H1 (cell line): ENCODE data around the gene MTARC2. TPM values are rescaled to one million over a fixed set of nuclear protein-coding genes. Genes with fewer than 3 reads are reported as not detected.

Source experiments
- CTCF ChIA-PET: fragments of 300-600 bp; sonication (Branson Sonifier 250); formaldehyde crosslinking; loops from one replicate; lab custom pipeline; 2021; ENCODE audit not compliant: partially characterized antibody; lab: Charles Lee
- POLR2A ChIA-PET: fragments of 300-600 bp; sonication (Branson Sonifier 250); formaldehyde crosslinking; loops from one replicate; lab custom pipeline; 2021; ENCODE audit warnings: inconsistent platforms; ENCODE audit not compliant: partially characterized antibody; lab: Charles Lee
- DNase-seq, 2 experiments: peaks; one replicate each; pipeline versions ENCODE4 v3.0.0 to v3.0.0-alpha.2; 2010 to 2022; ENCODE audit warnings: low spot score in 2 of 2, low read depth in 1 of 2, mixed read lengths in 1 of 2
- FAIRE-seq: peaks from 2 replicates; lab custom pipeline; 2011; peaks lifted over from hg19 to GRCh38; lab: Jason Lieb, UNC
- H2AFZ ChIP-seq: 2 replicates; pipeline ENCODE4 v1.8.1; 2012; ENCODE audit warnings: low read length, inconsistent platforms
- H2AK5ac ChIP-seq: 2 replicates; pipeline ENCODE4 v1.6.1; 2013; ENCODE audit warnings: low read depth, low read length
- H2BK120ac ChIP-seq: replicated peaks from 2 replicates; pipeline ENCODE3; 2013; ENCODE audit warnings: low read depth, low read length, inconsistent platforms
- H2BK12ac ChIP-seq: 2 replicates; pipeline ENCODE4 v1.6.1; 2013; ENCODE audit warnings: low read depth, low read length
- H2BK15ac ChIP-seq: 2 replicates; pipeline ENCODE4 v1.6.1; 2013; ENCODE audit warnings: low read length
- H2BK20ac ChIP-seq: 2 replicates; pipeline ENCODE4 v1.6.1; 2013; ENCODE audit warnings: low read length
- H2BK5ac ChIP-seq: 2 replicates; pipeline ENCODE4 v1.6.1; 2013; ENCODE audit warnings: low read depth, low read length
- H3K14ac ChIP-seq: 2 replicates; pipeline ENCODE4 v1.6.1; 2013; ENCODE audit warnings: inconsistent platforms; ENCODE audit not compliant: insufficient read length
- H3K18ac ChIP-seq: 2 replicates; pipeline ENCODE4 v1.6.1; 2013; ENCODE audit warnings: low read length; ENCODE audit errors: extremely low read depth
- H3K23ac ChIP-seq: 2 replicates; pipeline ENCODE4 v1.6.1; 2013; ENCODE audit warnings: inconsistent platforms; ENCODE audit not compliant: insufficient read length
- H3K23me2 ChIP-seq: 2 replicates; pipeline ENCODE4 v1.6.1; 2013; ENCODE audit warnings: low read depth, low read length
- H3K27ac ChIP-seq: 2 replicates; pipeline ENCODE4 v1.6.1; 2011; ENCODE audit warnings: low read depth, low read length, inconsistent platforms
- H3K27me3 ChIP-seq, 4 experiments: replicated peaks in 1 of 4; 1 replicate in 1 of 4; 2 replicates in 3 of 4; pipeline versions ENCODE4 v1.6.1 to v1.8.1; 2011 to 2013; ENCODE audit warnings: low read length in 3 of 4, mild to moderate bottlenecking in 3 of 4, inconsistent platforms in 2 of 4, mixed read lengths in 2 of 4, moderate library complexity in 1 of 4; ENCODE audit not compliant: control insufficient read depth in 3 of 4, insufficient read depth in 3 of 4; ENCODE audit errors: extremely low read depth in 1 of 4
- H3K36me3 ChIP-seq, 4 experiments: 2 replicates each; pipeline versions ENCODE4 v1.6.1 to v1.8.1; 2011 to 2013; ENCODE audit warnings: mild to moderate bottlenecking in 4 of 4, low read length in 3 of 4, moderate library complexity in 2 of 4, control low read depth in 1 of 4, inconsistent platforms in 1 of 4; ENCODE audit not compliant: insufficient read depth in 4 of 4, control insufficient read depth in 2 of 4
- H3K4ac ChIP-seq: replicated peaks from 2 replicates; pipeline ENCODE3; 2013; ENCODE audit warnings: low read length, low read depth, mixed read lengths, inconsistent platforms; ENCODE audit not compliant: insufficient read length
- H3K4me1 ChIP-seq, 4 experiments: replicated peaks in 1 of 4; 1 replicate in 1 of 4; 2 replicates in 3 of 4; pipeline versions ENCODE4 v1.6.1 to v1.8.1; 2011 to 2013; ENCODE audit warnings: low read length in 3 of 4, inconsistent platforms in 2 of 4, mixed read lengths in 1 of 4; ENCODE audit not compliant: insufficient read depth in 4 of 4, control insufficient read depth in 3 of 4
- H3K4me2 ChIP-seq, 2 experiments: 2 replicates each; pipeline versions ENCODE4 v1.6.1 to v1.8.1; 2011 to 2013; ENCODE audit warnings: low read depth in 2 of 2, low read length in 2 of 2, control low read depth in 1 of 2, inconsistent platforms in 1 of 2, mild to moderate bottlenecking in 1 of 2; ENCODE audit not compliant: insufficient read depth in 1 of 2
- H3K4me3 ChIP-seq, 4 experiments: fragments of 200-600, 300-600 bp in 1 of 4; sonication (generic), shearing (Covaris generic), sonication (Bioruptor Twin) in 1 of 4; 2 replicates each; pipeline versions ENCODE4 v1.5.1 to v1.8.1; 2011 to 2016; ENCODE audit warnings: low read length in 4 of 4, low read depth in 3 of 4, control low read depth in 2 of 4, inconsistent platforms in 2 of 4, mild to moderate bottlenecking in 2 of 4, mixed read lengths in 1 of 4, moderate library complexity in 1 of 4; ENCODE audit not compliant: insufficient read depth in 2 of 4; ENCODE audit errors: extremely low read depth in 1 of 4
- H3K56ac ChIP-seq: replicated peaks from 2 replicates; pipeline ENCODE3; 2013; ENCODE audit warnings: low read depth, mild to moderate bottlenecking, mixed read lengths, low read length, inconsistent platforms; ENCODE audit not compliant: insufficient read length
- H3K79me1 ChIP-seq: 2 replicates; pipeline ENCODE4 v1.6.1; 2013; ENCODE audit warnings: low read depth, low read length, control low read depth
- H3K79me2 ChIP-seq, 2 experiments: 2 replicates each; pipeline versions ENCODE4 v1.6.1 to v1.8.1; 2012 to 2013; ENCODE audit warnings: low read length in 2 of 2, mild to moderate bottlenecking in 2 of 2, inconsistent platforms in 1 of 2; ENCODE audit not compliant: insufficient read depth in 2 of 2, control insufficient read depth in 1 of 2
- H3K9ac ChIP-seq, 4 experiments: replicated peaks in 1 of 4; 1 replicate in 1 of 4; 2 replicates in 3 of 4; pipeline versions ENCODE4 v1.6.1 to v1.8.1; 2011 to 2013; ENCODE audit warnings: low read depth in 3 of 4, low read length in 3 of 4, control low read depth in 2 of 4, mild to moderate bottlenecking in 2 of 4, moderate library complexity in 2 of 4, inconsistent platforms in 1 of 4; ENCODE audit errors: extremely low read depth in 1 of 4
- H3K9me3 ChIP-seq, 2 experiments: 2 replicates each; pipeline versions ENCODE4 v1.6.1 to v1.8.1; 2012 to 2013; ENCODE audit warnings: mild to moderate bottlenecking in 2 of 2, moderate library complexity in 2 of 2, control low read depth in 1 of 2, inconsistent platforms in 1 of 2, low read depth in 1 of 2, low read length in 1 of 2, mixed read lengths in 1 of 2; ENCODE audit not compliant: insufficient read depth in 2 of 2
- H4K20me1 ChIP-seq, 2 experiments: replicated peaks in 1 of 2; 2 replicates each; pipeline versions ENCODE3 to v1.8.1; 2011 to 2013; ENCODE audit warnings: inconsistent platforms in 2 of 2, low read length in 2 of 2, mild to moderate bottlenecking in 1 of 2; ENCODE audit not compliant: insufficient read depth in 2 of 2, control insufficient read depth in 1 of 2
- H4K5ac ChIP-seq: 2 replicates; pipeline ENCODE4 v1.6.1; 2013; ENCODE audit warnings: low read length, low read depth, mixed read lengths, inconsistent platforms; ENCODE audit not compliant: insufficient read length
- H4K8ac ChIP-seq: 2 replicates; pipeline ENCODE4 v1.8.0; 2013; ENCODE audit warnings: mild to moderate bottlenecking, moderate library complexity, low read length, inconsistent platforms; ENCODE audit not compliant: insufficient read depth; ENCODE audit errors: extremely low read depth
- H4K91ac ChIP-seq: replicated peaks from 2 replicates; pipeline ENCODE3; 2013; ENCODE audit warnings: low read length, mixed read lengths, inconsistent platforms; ENCODE audit not compliant: insufficient read length
- BCL11A ChIP-seq, 2 experiments: IDR thresholded peaks; one replicate each; pipeline ENCODE4 v1.6.1; 2011; ENCODE audit warnings: low read depth in 2 of 2, low read length in 2 of 2, mild to moderate bottlenecking in 2 of 2
- CTCF ChIP-seq, 3 experiments: IDR thresholded peaks; 1 replicate in 2 of 3; 2 replicates in 1 of 3; pipeline versions ENCODE4 v1.5.1 to v1.6.1; 2011; ENCODE audit warnings: low read length in 3 of 3, mild to moderate bottlenecking in 3 of 3, inconsistent platforms in 2 of 3, low read depth in 1 of 3, moderate library complexity in 1 of 3; ENCODE audit not compliant: insufficient read depth in 1 of 3; ENCODE audit errors: control extremely low read depth in 1 of 3
- HDAC2 ChIP-seq, 2 experiments: fragments of 300-600 bp in 1 of 2; sonication (generic) in 1 of 2; IDR thresholded peaks; 2 replicates each; pipeline ENCODE4 v1.6.1; 2011 to 2012; ENCODE audit warnings: low read depth in 2 of 2, low read length in 2 of 2, mild to moderate bottlenecking in 2 of 2, moderate library complexity in 2 of 2, borderline replicate concordance in 1 of 2, inconsistent platforms in 1 of 2
- JUND ChIP-seq: IDR thresholded peaks from 2 replicates; pipeline ENCODE4 v1.6.1; 2011; ENCODE audit warnings: mild to moderate bottlenecking, improper control_type of control experiment, low read length
- KDM1A ChIP-seq: fragments of 200-600, 300-600 bp; sonication (generic); IDR thresholded peaks from 2 replicates; pipeline ENCODE4 v1.7.1; 2016; ENCODE audit warnings: mild to moderate bottlenecking, low read length, borderline replicate concordance
- MAFK ChIP-seq: IDR thresholded peaks from 2 replicates; pipeline ENCODE4 v1.6.1; 2012; ENCODE audit warnings: low read depth, mild to moderate bottlenecking, improper control_type of control experiment, low read length
- MAX ChIP-seq: IDR thresholded peaks from 2 replicates; pipeline ENCODE4 v1.6.1; 2012; ENCODE audit warnings: inconsistent platforms
- NRF1 ChIP-seq: IDR thresholded peaks from 2 replicates; pipeline ENCODE4 v1.6.1; 2011; ENCODE audit warnings: mild to moderate bottlenecking, low read depth, low read length, improper control_type of control experiment
- SAP30 ChIP-seq: fragments of 300-600 bp; sonication (generic); IDR thresholded peaks from 2 replicates; pipeline ENCODE4 v1.7.1; 2012; ENCODE audit warnings: low read length, moderate library complexity, mild to moderate bottlenecking, inconsistent platforms; ENCODE audit not compliant: insufficient read depth, insufficient replicate concordance
- SP4 ChIP-seq: IDR thresholded peaks from 2 replicates; pipeline ENCODE4 v1.6.1; 2012; ENCODE audit warnings: low read length, inconsistent platforms
- TBP ChIP-seq: IDR thresholded peaks from 2 replicates; pipeline ENCODE4 v1.6.1; 2011; ENCODE audit warnings: low read depth, low read length, improper control_type of control experiment
- TEAD4 ChIP-seq: IDR thresholded peaks from 2 replicates; pipeline ENCODE4 v1.6.1; 2012; ENCODE audit warnings: low read depth, low read length, inconsistent platforms, mixed read lengths
- WGBS, 2 experiments: shearing (Covaris generic) in 1 of 2; methylation state at CpG; one replicate each; pipeline versions ENCODE4 v1.1.6 to v1.1.7; 2013 to 2015; ENCODE audit warnings: low lambda C conversion rate in 2 of 2, mixed read lengths in 2 of 2, inconsistent platforms in 1 of 2, low coverage in 1 of 2, missing lambda C conversion rate in 1 of 2; ENCODE audit not compliant: insufficient replicate concordance in 2 of 2, insufficient coverage in 1 of 2, insufficient read length in 1 of 2; ENCODE audit errors: extremely low coverage in 1 of 2, missing lambda C conversion rate in 1 of 2; 5-methylcytosine and 5-hydroxymethylcytosine counted together
- polyA plus RNA-seq, 7 experiments: library from polyadenylated mRNA; depleted of rRNA in 3 of 7; stranded (reverse) in 5 of 7; unstranded in 2 of 7; fragments of >200 nt in 5 of 7; fragments of 200-250 nt in 2 of 7; gene quantifications; 1 replicate in 5 of 7; 2 replicates in 1 of 7; 4 replicates in 1 of 7; pipeline versions ENCODE4 v1.2.1 to v1.2.3, GENCODE V29; 2011 to 2013; ENCODE audit warnings: missing spikeins in 2 of 7, mixed read lengths in 2 of 7
- total RNA-seq: library from RNA; stranded (reverse); fragmentation: NEBNext Ultra II Directional; extraction: Animal tissue kit (Norgen Biotek cat#: 25700); gene quantifications from 2 replicates; pipeline ENCODE4 v1.2.1, GENCODE V29; 2021

MTARC2 gene
- total and polyA plus RNA-seq, 2 of the 8 experiments (the other 6 are each of a cell fraction or from before 2014, with no cell fraction given), result 7.2 to 7.9 TPM

GRCh38 chr1:220826729-220827128 is 78.6 kb downstream of the MTARC2 start:
- Histone ChIP-seq H2BK15ac (no peak overlapping the region), H4K5ac (no peak overlapping the region), H2BK5ac (no peak overlapping the region), H3K18ac (no peak overlapping the region), H4K8ac (no peak overlapping the region), H2BK12ac (no peak overlapping the region), H3K23ac (no peak overlapping the region), H3K14ac (no peak overlapping the region), H4K91ac (no peak overlapping the region), H3K36me3 (no peaks in the 10 kb centered on the region), H3K27me3 (no peaks in the 10 kb centered on the region), H3K4me1 (no peaks in the 10 kb centered on the region; a peak in 1 of 7 replicates), H2BK20ac (no peak overlapping the region), H3K4ac (no peak overlapping the region), H3K4me3 (no peak overlapping the region), H4K20me1 (no peaks in the 10 kb centered on the region), H3K4me2 (no peak overlapping the region), H2BK120ac (no peak overlapping the region), H3K27ac (no peak overlapping the region), H3K23me2 (no peaks in the 10 kb centered on the region; the same call in 1 of the 2 replicates), H2AFZ (no peak overlapping the region), H3K56ac (no peak overlapping the region), H2AK5ac (no peak overlapping the region), H3K79me1 (no peaks in the 10 kb centered on the region), H3K79me2 (no peaks in the 10 kb centered on the region), H3K9me3 (no peaks in the 10 kb centered on the region), H3K9ac (no peak overlapping the region)
- no peak for DNase-seq
- no peak for FAIRE-seq
- ChIA-PET CTCF (interaction anchor here (0.9 kb wide), 1 partner anchor 78 kb away, joined by 3 read pairs; the partner anchor contains the start of gene MTARC2), POLR2A (no interaction called here)
- 88% methylated on average over 5 of the region's 5 CpGs; no CpG with 5 or more reads in 1 of the 2 experiments for WGBS, 2 experiments
- no peak for TF ChIP-seq MAX
- TF ChIP-seq TBP, result no peak
- no peak for TF ChIP-seq KDM1A
- TF ChIP-seq MAFK, result no peak
- TF ChIP-seq SAP30, result no peak
- no peak for TF ChIP-seq JUND
- no peak for TF ChIP-seq HDAC2 (IDR thresholded peaks at IDR 0.05; ENCODE audit: borderline replicate concordance in 1 of 2, low read depth in 2 of 2, low read length in 2 of 2)
- no peak for TF ChIP-seq CTCF (IDR thresholded peaks at IDR 0.05; ENCODE audit: control extremely low read depth in 1 of 3, insufficient read depth in 1 of 3, low read depth in 1 of 3, low read length in 3 of 3)
- no peak for TF ChIP-seq TEAD4
- no peak for TF ChIP-seq NRF1
- TF ChIP-seq BCL11A (IDR thresholded peaks at IDR 0.05; ENCODE audit: low read depth in 2 of 2, low read length in 2 of 2), result no peak
- TF ChIP-seq SP4, result no peak
